ENCODE measurements around the gene TEDC2. TPM values are rescaled to one million over a fixed set of nuclear protein-coding genes. Genes with fewer than 3 reads are reported as not detected.

TEDC2 gene
- total and polyA plus RNA-seq, 2 experiments from 2014 or later: 6.2 to 7.1 TPM

DNA sequence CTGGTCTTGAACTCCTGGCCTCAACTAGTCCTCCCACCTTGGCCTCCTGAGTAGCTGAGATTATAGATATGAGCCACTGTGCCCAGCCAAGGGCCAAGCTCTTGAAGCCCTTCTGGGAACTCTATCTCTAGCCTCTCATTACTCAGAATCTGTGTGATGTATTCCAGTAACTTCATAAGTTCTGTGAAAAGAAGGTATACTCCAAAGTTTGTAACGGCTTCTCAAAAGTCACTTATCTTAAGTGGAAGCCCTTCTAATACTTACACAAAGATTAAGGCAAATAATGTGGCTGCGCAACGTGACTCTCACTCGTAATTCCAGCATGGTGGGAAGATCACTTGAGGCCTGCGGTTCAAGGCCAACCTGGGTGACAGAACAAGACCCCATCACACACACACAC, 34.7 kb downstream of the TEDC2 start:
- no peak overlapping the region for H3K27ac ChIP-seq
- no peaks in the 10 kb centered on the region for H3K4me1 ChIP-seq (ENCODE audit: insufficient read depth)
- H4K20me1 ChIP-seq (ENCODE audit: insufficient read depth, poor library complexity, severe bottlenecking): peaks cover 3% of the 10 kb centered on the region
- H3K4me3 ChIP-seq: no peak overlapping the region
- H2AFZ ChIP-seq: no peak overlapping the region
- H3K79me2 ChIP-seq: peaks cover 33% of the 10 kb centered on the region
- TF ChIP-seq EZH2phosphoT487 (IDR thresholded peaks at IDR 0.05; ENCODE audit: low read depth, severe bottlenecking, unreplicated experiment) (no peak), EZH2 (IDR thresholded peaks at IDR 0.05; ENCODE audit: borderline replicate concordance) (no peak)
- TF ChIP-seq, protein P1, sequence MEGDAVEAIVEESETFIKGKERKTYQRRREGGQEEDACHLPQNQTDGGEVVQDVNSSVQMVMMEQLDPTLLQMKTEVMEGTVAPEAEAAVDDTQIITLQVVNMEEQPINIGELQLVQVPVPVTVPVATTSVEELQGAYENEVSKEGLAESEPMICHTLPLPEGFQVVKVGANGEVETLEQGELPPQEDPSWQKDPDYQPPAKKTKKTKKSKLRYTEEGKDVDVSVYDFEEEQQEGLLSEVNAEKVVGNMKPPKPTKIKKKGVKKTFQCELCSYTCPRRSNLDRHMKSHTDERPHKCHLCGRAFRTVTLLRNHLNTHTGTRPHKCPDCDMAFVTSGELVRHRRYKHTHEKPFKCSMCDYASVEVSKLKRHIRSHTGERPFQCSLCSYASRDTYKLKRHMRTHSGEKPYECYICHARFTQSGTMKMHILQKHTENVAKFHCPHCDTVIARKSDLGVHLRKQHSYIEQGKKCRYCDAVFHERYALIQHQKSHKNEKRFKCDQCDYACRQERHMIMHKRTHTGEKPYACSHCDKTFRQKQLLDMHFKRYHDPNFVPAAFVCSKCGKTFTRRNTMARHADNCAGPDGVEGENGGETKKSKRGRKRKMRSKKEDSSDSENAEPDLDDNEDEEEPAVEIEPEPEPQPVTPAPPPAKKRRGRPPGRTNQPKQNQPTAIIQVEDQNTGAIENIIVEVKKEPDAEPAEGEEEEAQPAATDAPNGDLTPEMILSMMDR (IDR thresholded peaks at IDR 0.05; ENCODE audit: poor library complexity): no peak
- DNase-seq (ENCODE audit: low spot score): no peak
- H3K4me2 ChIP-seq: no peak overlapping the region
- H3K9me2 ChIP-seq (replicated peaks; ENCODE audit: insufficient read depth): no peaks in the 10 kb centered on the region
- H3K9me3 ChIP-seq (ENCODE audit: low read depth): no peaks in the 10 kb centered on the region
- 92% methylated on average over 5 of the region's 5 CpGs for WGBS (ENCODE audit: low lambda C conversion rate, missing lambda C conversion rate)
- H3K27me3 ChIP-seq: no peaks in the 10 kb centered on the region
- no peaks in the 10 kb centered on the region for H3K36me3 ChIP-seq (replicated peaks; ENCODE audit: insufficient read depth, low read depth)

GRCh38 chr16:2495041-2495440, 35.1 kb downstream of the TEDC2 start:
- 97% methylated on average over 5 of the region's 5 CpGs for WGBS (ENCODE audit: low lambda C conversion rate, missing lambda C conversion rate)
- no peak for TF ChIP-seq EZH2 (IDR thresholded peaks at IDR 0.05; ENCODE audit: borderline replicate concordance)
- no peak for TF ChIP-seq EZH2phosphoT487 (IDR thresholded peaks at IDR 0.05; ENCODE audit: low read depth, severe bottlenecking, unreplicated experiment)
- TF ChIP-seq, protein P1 (IDR thresholded peaks at IDR 0.05; ENCODE audit: poor library complexity): no peak
- Histone ChIP-seq H3K9me2 (replicated peaks; ENCODE audit: insufficient read depth) (no peaks in the 10 kb centered on the region), H3K27me3 (no peaks in the 10 kb centered on the region), H2AFZ (no peak overlapping the region), H3K36me3 (replicated peaks; ENCODE audit: insufficient read depth, low read depth) (no peaks in the 10 kb centered on the region), H4K20me1 (ENCODE audit: insufficient read depth, poor library complexity, severe bottlenecking) (no peaks in the 10 kb centered on the region), H3K9me3 (ENCODE audit: low read depth) (no peaks in the 10 kb centered on the region), H3K27ac (no peak overlapping the region), H3K4me1 (ENCODE audit: insufficient read depth) (no peaks in the 10 kb centered on the region), H3K4me3 (no peak overlapping the region), H3K4me2 (no peak overlapping the region), H3K79me2 (peaks cover 29% of the 10 kb centered on the region)
- no peak for DNase-seq (ENCODE audit: low spot score)

DNA sequence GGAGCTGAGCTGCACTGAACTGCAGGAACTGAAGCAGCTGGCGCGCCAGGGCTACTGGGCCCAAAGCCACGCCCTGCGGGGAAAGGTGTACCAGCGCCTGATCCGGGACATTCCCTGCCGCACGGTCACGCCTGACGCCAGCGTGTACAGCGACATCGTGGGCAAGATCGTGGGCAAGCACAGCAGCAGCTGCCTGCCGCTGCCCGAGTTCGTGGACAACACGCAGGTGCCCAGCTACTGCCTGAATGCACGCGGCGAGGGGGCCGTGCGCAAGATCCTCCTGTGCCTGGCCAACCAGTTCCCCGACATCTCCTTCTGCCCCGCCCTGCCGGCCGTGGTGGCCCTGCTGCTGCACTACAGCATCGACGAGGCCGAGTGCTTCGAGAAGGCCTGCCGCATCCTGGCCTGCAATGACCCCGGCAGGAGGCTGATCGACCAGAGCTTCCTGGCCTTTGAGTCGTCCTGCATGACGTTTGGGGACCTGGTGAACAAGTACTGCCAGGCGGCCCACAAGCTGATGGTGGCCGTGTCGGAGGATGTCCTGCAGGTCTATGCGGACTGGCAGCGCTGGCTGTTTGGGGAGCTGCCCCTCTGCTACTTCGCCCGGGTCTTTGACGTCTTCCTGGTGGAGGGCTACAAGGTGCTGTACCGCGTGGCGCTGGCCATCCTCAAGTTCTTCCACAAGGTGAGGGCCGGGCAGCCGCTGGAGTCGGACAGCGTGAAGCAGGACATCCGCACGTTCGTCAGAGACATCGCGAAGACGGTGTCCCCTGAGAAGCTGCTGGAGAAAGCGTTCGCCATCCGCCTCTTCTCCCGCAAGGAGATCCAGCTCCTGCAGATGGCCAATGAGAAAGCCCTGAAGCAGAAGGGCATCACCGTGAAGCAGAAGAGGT, 36.6 kb downstream of the TEDC2 start:
- H3K4me2 ChIP-seq: no peak overlapping the region
- H3K9me2 ChIP-seq (replicated peaks; ENCODE audit: insufficient read depth): no peaks in the 10 kb centered on the region
- TF ChIP-seq EZH2 (IDR thresholded peaks at IDR 0.05; ENCODE audit: borderline replicate concordance): no peak
- TF ChIP-seq EZH2phosphoT487 (IDR thresholded peaks at IDR 0.05; ENCODE audit: low read depth, severe bottlenecking, unreplicated experiment): no peak
- TF ChIP-seq, protein P1 (IDR thresholded peaks at IDR 0.05; ENCODE audit: poor library complexity): no peak
- H3K4me3 ChIP-seq: no peak overlapping the region
- no peaks in the 10 kb centered on the region for H3K27me3 ChIP-seq
- 98% methylated on average over 61 of the region's 62 CpGs for WGBS (ENCODE audit: low lambda C conversion rate, missing lambda C conversion rate)
- H3K4me1 ChIP-seq (ENCODE audit: insufficient read depth): no peaks in the 10 kb centered on the region
- no peak for DNase-seq (ENCODE audit: low spot score)
- H3K36me3 ChIP-seq (replicated peaks; ENCODE audit: insufficient read depth, low read depth): no peaks in the 10 kb centered on the region
- no peak overlapping the region for H3K27ac ChIP-seq
- H2AFZ ChIP-seq: no peak overlapping the region
- peaks cover 18% of the 10 kb centered on the region for H3K79me2 ChIP-seq
- H4K20me1 ChIP-seq (ENCODE audit: insufficient read depth, poor library complexity, severe bottlenecking): no peaks in the 10 kb centered on the region
- H3K9me3 ChIP-seq (ENCODE audit: low read depth): no peaks in the 10 kb centered on the region

Measured in hepatocyte (in vitro differentiated cells).